ENCODE results near the gene PBRM1. TPM values are rescaled to one million over a fixed set of nuclear protein-coding genes. Genes with fewer than 3 reads are reported as not detected.

Gene PBRM1
- total RNA-seq, 1 experiment from 2014 or later: 40.0 TPM

DNA sequence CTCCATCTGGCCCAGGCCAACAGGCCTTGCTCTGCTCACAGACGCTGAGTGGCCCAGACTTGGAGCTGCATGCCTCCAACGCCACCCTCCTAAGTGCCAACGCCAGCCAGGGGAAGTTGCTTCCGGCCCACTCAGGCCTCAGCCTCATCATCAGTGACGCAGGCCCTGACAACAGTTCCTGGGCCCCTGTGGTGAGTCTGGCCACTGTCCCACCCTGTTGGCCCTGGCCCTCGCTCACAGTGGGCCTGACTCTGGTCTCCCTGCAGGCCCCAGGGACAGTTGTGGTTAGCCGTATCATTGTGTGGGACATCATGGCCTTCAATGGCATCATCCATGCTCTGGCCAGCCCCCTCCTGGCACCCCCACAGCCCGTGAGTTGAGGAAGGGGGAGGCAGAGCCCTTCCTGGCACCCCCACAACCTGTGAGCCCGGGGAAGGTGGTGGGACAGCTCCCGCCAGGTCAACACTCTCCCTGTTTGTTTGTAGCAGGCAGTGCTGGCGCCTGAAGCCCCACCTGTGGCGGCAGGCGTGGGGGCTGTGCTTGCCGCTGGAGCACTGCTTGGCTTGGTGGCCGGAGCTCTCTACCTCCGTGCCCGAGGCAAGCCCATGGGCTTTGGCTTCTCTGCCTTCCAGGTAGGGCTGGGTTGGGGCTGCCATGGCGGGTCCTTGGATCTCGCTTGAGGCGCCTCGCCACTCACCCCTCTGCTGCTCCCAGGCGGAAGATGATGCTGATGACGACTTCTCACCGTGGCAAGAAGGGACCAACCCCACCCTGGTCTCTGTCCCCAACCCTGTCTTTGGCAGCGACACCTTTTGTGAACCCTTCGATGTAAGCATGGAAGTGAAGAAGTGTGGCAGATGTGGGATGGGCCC, 162.1 kb downstream of the PBRM1 start:
- H3K9me2 ChIP-seq (ENCODE audit: insufficient read depth): no peaks in the 10 kb centered on the region
- ATAC-seq (no peak), DNase-seq (ENCODE audit: low read depth, low spot score) (no peak)
- BruUV-seq (replicated peaks): no TSS peak
- no peaks in the 10 kb centered on the region for H4K20me1 ChIP-seq (ENCODE audit: insufficient read depth)
- CTCF ChIA-PET: no interaction called here
- POLR2A ChIA-PET: no interaction called here
- H2AFZ ChIP-seq (ENCODE audit: low read depth, low read length, poor library complexity, severe bottlenecking): no peak overlapping the region
- no peak overlapping the region for H3K4me3 ChIP-seq (replicated peaks in 1 of 2; ENCODE audit: low read depth in 1 of 2, low read length in 2 of 2)
- no peak overlapping the region for H3K27ac ChIP-seq (ENCODE audit: low read depth, low read length)
- H3K4me2 ChIP-seq (ENCODE audit: low read length): no peak overlapping the region
- H3K9ac ChIP-seq (ENCODE audit: low read length): no peak overlapping the region
- peaks cover 0 to 3% of the 10 kb centered on the region in 2 experiments; a peak in 1 of 4 replicates for H3K4me1 ChIP-seq (ENCODE audit: control insufficient read depth in 1 of 2, insufficient read depth in 2 of 2, low read length in 2 of 2)
- intact Hi-C loops (cut with micrococcal nuclease): no loop called here
- peaks cover 11 to 17% of the 10 kb centered on the region in 2 experiments for H3K36me3 ChIP-seq (ENCODE audit: control insufficient read depth in 1 of 2, insufficient read depth in 2 of 2, low read length in 2 of 2)
- no peak for TF ChIP-seq JUND (IDR thresholded peaks at IDR 0.05)
- TF ChIP-seq ZFX (IDR thresholded peaks at IDR 0.05): no peak
- TF ChIP-seq POLR2A (IDR thresholded peaks at IDR 0.05; ENCODE audit: borderline replicate concordance, extremely low read depth, insufficient read depth, insufficient read length): no peak
- TF ChIP-seq SIN3A (IDR thresholded peaks at IDR 0.05; ENCODE audit: low read depth): no peak
- TF ChIP-seq, protein P1, sequence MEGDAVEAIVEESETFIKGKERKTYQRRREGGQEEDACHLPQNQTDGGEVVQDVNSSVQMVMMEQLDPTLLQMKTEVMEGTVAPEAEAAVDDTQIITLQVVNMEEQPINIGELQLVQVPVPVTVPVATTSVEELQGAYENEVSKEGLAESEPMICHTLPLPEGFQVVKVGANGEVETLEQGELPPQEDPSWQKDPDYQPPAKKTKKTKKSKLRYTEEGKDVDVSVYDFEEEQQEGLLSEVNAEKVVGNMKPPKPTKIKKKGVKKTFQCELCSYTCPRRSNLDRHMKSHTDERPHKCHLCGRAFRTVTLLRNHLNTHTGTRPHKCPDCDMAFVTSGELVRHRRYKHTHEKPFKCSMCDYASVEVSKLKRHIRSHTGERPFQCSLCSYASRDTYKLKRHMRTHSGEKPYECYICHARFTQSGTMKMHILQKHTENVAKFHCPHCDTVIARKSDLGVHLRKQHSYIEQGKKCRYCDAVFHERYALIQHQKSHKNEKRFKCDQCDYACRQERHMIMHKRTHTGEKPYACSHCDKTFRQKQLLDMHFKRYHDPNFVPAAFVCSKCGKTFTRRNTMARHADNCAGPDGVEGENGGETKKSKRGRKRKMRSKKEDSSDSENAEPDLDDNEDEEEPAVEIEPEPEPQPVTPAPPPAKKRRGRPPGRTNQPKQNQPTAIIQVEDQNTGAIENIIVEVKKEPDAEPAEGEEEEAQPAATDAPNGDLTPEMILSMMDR (IDR thresholded peaks at IDR 0.05 in 2 of 3, conservative IDR thresholded peaks at IDR 0.05 in 1 of 3; ENCODE audit: borderline replicate concordance in 1 of 3, insufficient read depth in 1 of 3, low read depth in 2 of 3, low read length in 2 of 3): no peak
- TF ChIP-seq, protein P2, sequence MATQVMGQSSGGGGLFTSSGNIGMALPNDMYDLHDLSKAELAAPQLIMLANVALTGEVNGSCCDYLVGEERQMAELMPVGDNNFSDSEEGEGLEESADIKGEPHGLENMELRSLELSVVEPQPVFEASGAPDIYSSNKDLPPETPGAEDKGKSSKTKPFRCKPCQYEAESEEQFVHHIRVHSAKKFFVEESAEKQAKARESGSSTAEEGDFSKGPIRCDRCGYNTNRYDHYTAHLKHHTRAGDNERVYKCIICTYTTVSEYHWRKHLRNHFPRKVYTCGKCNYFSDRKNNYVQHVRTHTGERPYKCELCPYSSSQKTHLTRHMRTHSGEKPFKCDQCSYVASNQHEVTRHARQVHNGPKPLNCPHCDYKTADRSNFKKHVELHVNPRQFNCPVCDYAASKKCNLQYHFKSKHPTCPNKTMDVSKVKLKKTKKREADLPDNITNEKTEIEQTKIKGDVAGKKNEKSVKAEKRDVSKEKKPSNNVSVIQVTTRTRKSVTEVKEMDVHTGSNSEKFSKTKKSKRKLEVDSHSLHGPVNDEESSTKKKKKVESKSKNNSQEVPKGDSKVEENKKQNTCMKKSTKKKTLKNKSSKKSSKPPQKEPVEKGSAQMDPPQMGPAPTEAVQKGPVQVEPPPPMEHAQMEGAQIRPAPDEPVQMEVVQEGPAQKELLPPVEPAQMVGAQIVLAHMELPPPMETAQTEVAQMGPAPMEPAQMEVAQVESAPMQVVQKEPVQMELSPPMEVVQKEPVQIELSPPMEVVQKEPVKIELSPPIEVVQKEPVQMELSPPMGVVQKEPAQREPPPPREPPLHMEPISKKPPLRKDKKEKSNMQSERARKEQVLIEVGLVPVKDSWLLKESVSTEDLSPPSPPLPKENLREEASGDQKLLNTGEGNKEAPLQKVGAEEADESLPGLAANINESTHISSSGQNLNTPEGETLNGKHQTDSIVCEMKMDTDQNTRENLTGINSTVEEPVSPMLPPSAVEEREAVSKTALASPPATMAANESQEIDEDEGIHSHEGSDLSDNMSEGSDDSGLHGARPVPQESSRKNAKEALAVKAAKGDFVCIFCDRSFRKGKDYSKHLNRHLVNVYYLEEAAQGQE (IDR thresholded peaks at IDR 0.05; ENCODE audit: low read depth): no peak
- TF ChIP-seq, protein P3, sequence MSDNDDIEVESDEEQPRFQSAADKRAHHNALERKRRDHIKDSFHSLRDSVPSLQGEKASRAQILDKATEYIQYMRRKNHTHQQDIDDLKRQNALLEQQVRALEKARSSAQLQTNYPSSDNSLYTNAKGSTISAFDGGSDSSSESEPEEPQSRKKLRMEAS (IDR thresholded peaks at IDR 0.05): no peak
- TF ChIP-seq POLR2AphosphoS5 (IDR thresholded peaks at IDR 0.05; ENCODE audit: low read depth, low read length): no peak
- TF ChIP-seq ZNF274 (IDR thresholded peaks at IDR 0.05; ENCODE audit: low read depth, low read length): no peak
- TF ChIP-seq, protein P4, sequence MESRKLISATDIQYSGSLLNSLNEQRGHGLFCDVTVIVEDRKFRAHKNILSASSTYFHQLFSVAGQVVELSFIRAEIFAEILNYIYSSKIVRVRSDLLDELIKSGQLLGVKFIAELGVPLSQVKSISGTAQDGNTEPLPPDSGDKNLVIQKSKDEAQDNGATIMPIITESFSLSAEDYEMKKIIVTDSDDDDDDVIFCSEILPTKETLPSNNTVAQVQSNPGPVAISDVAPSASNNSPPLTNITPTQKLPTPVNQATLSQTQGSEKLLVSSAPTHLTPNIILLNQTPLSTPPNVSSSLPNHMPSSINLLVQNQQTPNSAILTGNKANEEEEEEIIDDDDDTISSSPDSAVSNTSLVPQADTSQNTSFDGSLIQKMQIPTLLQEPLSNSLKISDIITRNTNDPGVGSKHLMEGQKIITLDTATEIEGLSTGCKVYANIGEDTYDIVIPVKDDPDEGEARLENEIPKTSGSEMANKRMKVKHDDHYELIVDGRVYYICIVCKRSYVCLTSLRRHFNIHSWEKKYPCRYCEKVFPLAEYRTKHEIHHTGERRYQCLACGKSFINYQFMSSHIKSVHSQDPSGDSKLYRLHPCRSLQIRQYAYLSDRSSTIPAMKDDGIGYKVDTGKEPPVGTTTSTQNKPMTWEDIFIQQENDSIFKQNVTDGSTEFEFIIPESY (IDR thresholded peaks at IDR 0.05; ENCODE audit: extremely low read depth, insufficient replicate concordance, low read length): no peak
- H3K79me2 ChIP-seq (ENCODE audit: insufficient read depth, low read length): no peaks in the 10 kb centered on the region
- H3K9me3 ChIP-seq (ENCODE audit: control insufficient read depth in 1 of 2, insufficient read depth in 1 of 2, low read depth in 1 of 2, low read length in 2 of 2): no peaks in the 10 kb centered on the region
- RAD21 ChIA-PET (ENCODE audit: low non-redundant PET in 1 of 2, low total read pairs in 2 of 2, uncharacterized antibody in 2 of 2, unreplicated experiment in 2 of 2): no interaction called here
- H3K27me3 ChIP-seq (ENCODE audit: insufficient read depth, low read length): no peaks in the 10 kb centered on the region

Measured in HCT116 (cell line).